Lower leg skin (tissue), 4 donors: Measurements from ENCODE around the gene MMAA. TPM values are rescaled to one million over a fixed set of nuclear protein-coding genes. Genes with fewer than 3 reads are reported as not detected.

ENCODE experiments used
- DNase-seq, 2 donors: peaks; one replicate each; pipeline ENCODE4 v3.0.0-alpha.2; 2019; ENCODE audit warnings: low spot score in 2 of 2
- H3K4me3 ChIP-seq: fragments of 200-600 bp; sonication (generic); 2 replicates; pipeline ENCODE4 v1.5.1; 2017; ENCODE audit warnings: mild to moderate bottlenecking, low read depth; ENCODE audit not compliant: poor library complexity, severe bottlenecking
- CTCF ChIP-seq, 3 donors: fragments of 450-650 bp; IDR thresholded peaks; one replicate each; pipeline ENCODE4 v1.5.1; 2016; ENCODE audit warnings: antibody characterized with exemption in 3 of 3, mild to moderate bottlenecking in 3 of 3, moderate library complexity in 2 of 3
- POLR2A ChIP-seq, 2 donors: fragments of 450-650 bp; IDR thresholded peaks; one replicate each; pipeline ENCODE4 v1.6.1; 2016 to 2017; ENCODE audit warnings: antibody characterized with exemption in 2 of 2, mild to moderate bottlenecking in 1 of 2, moderate library complexity in 1 of 2
- WGBS, 2 donors: methylation state at CpG; one replicate each; pipeline ENCODE4 v1.1.5; 2018; 5-methylcytosine and 5-hydroxymethylcytosine counted together
- intact Hi-C: fragments of 100-400 bp; cut with DNase I; formaldehyde crosslinking; loops from one replicate; pipeline ENCODE4 v1.15.0; 2023; ENCODE audit warnings: low total_unique reads
- total RNA-seq, 4 donors: library from RNA; depleted of rRNA; stranded (reverse); fragments of >200 nt; gene quantifications; one replicate each; pipeline ENCODE4 v1.1.0, GENCODE V29; 2016

MMAA gene
- total RNA-seq, 4 donors from 2014 or later = 4.9 to 9.3 (median 7.2) TPM

GRCh38 chr4:145694929-145695328 is 75.7 kb downstream of the MMAA start:
- TF ChIP-seq POLR2A (IDR thresholded peaks at IDR 0.05) (no peak), CTCF (IDR thresholded peaks at IDR 0.05) (no peak)
- intact Hi-C loops = no loop called here
- H3K4me3 ChIP-seq = no peak overlapping the region
- DNase-seq = no peak
- WGBS, 2 donors = 42 to 53% methylated on average over 2 of the region's 2 CpGs

GRCh38 chr4:145697332-145697731 is 78.1 kb downstream of the MMAA start:
- TF ChIP-seq CTCF (IDR thresholded peaks at IDR 0.05) (no peak), POLR2A (IDR thresholded peaks at IDR 0.05) (no peak)
- no peak overlapping the region for H3K4me3 ChIP-seq
- DNase-seq = no peak
- intact Hi-C loops = no loop called here
- WGBS, 2 donors = 93 to 96% methylated on average over 2 of the region's 2 CpGs

- WGBS, 2 donors = 81 to 90% methylated on average over 2 of the region's 2 CpGs
- intact Hi-C loops = no loop called here
- TF ChIP-seq CTCF (IDR thresholded peaks at IDR 0.05) (no peak), POLR2A (IDR thresholded peaks at IDR 0.05) (no peak)
- H3K4me3 ChIP-seq = no peak overlapping the region
- no peak for DNase-seq
These were observed 79.3 kb downstream of the MMAA start for GRCh38 chr4:145698507-145698906.

GRCh38 chr4:145703850-145704497 is 84.8 kb downstream of the MMAA start:
- TF ChIP-seq CTCF (IDR thresholded peaks at IDR 0.05) = no peak
- no peak for TF ChIP-seq POLR2A (IDR thresholded peaks at IDR 0.05)
- DNase-seq = no peak
- 41 to 42% methylated on average over 4 of the region's 4 CpGs for WGBS, 2 donors
- H3K4me3 ChIP-seq = no peak overlapping the region
- intact Hi-C loops = no loop called here

- intact Hi-C loops = no loop called here
These were observed 90.2 kb downstream of the MMAA start for GRCh38 chr4:145709336-145709735.

More at GRCh38 chr4:145709336-145709735, 90.2 kb downstream of the MMAA start:
- WGBS, 2 donors = 36 to 42% methylated on average over 1 of the region's 1 CpG
- TF ChIP-seq POLR2A (IDR thresholded peaks at IDR 0.05) (no peak), CTCF (IDR thresholded peaks at IDR 0.05) (no peak)
- DNase-seq = no peak
- no peak overlapping the region for H3K4me3 ChIP-seq

Other genes with a start within 250 kb of the MMAA start
- gene SMAD1, start 137.5 kb upstream of the MMAA start, total RNA-seq = 10 to 100 TPM; 37.9 to 46.1 (median 40.8) TPM
- gene C4orf51, start 60.8 kb downstream of the MMAA start, total RNA-seq = not detected